ENCODE results near the gene RAB44.
A peak's percentile ranks its signal among the peaks of the same experiment; 100 is the strongest.
"Not testable (repeated sequence)": the region's sequence is repeated elsewhere in the genome, so short reads cannot be mapped to it uniquely, and the experiment has no call there.

RAB44 gene

DNA sequence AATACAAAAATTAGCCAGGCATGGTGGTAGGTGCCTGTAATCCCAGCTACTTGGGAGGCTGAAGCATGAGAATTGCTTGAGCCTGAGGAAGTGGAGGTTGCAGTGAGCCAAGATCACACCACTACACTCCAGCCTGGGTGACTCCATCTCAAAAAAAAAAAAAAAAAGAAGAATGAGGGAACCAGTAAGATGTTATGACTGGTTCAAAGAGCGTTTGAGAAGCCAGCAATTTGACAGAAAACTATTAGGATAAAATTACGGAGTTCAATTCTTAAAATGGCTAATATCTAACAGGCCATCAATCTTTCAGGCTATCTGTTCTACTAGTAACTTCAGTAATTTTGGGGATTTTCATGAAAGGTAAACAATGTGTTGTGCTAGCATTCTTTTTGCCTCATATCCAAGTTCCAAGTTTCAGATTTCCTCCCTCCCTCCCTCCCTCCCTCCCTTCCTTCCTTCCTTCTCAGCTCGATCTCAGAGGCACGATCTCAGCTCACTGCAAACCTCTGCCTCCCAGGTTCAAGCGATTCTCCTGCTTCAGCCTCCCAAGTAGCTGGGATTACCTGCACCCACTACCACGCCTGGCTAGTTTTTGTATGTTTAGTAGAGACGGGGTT lies 7.4 kb downstream of the RAB44 start:
- not testable (repeated sequence) for H3K4me3 ChIP-seq (ENCODE audit: low read length); H3K9me3 ChIP-seq (ENCODE audit: control insufficient read depth, low read length); H3K36me3 ChIP-seq (ENCODE audit: control insufficient read depth, insufficient read depth, low read length); H3K27me3 ChIP-seq (ENCODE audit: control insufficient read depth, insufficient read depth, low read length); H3K9ac ChIP-seq (ENCODE audit: low read length)
- peaks cover 11% of the 10 kb centered on the region for H3K4me1 ChIP-seq (ENCODE audit: control insufficient read depth, insufficient read depth, low read length)

DNA sequence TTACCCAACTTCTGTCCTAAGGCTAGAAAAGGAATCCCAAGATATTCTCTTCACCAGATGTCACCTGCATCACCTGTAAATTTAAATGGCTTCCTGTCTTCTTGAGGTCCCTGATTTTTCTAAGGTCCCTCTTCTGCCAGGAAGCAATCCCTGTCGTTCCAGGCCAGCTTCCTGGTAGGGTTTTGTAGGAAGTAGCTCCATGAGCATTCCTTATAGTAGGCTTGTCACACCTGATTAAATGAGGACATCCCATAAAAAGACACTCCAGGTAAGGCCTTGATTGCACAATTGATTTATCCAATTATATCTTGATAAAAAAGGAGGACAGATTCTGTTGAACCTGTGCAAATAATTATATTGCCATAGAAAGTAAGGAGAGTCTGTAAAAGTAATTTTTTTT lies 8.7 kb downstream of the RAB44 start:
- Histone ChIP-seq H3K27me3 (ENCODE audit: control insufficient read depth, insufficient read depth, low read length) (no peaks in the 10 kb centered on the region), H3K9ac (ENCODE audit: low read length) (no peak overlapping the region), H3K4me3 (ENCODE audit: low read length) (no peak overlapping the region), H3K36me3 (ENCODE audit: control insufficient read depth, insufficient read depth, low read length) (no peaks in the 10 kb centered on the region), H3K4me1 (ENCODE audit: control insufficient read depth, insufficient read depth, low read length) (peaks cover 5% of the 10 kb centered on the region), H3K9me3 (ENCODE audit: control insufficient read depth, low read length) (no peaks in the 10 kb centered on the region)

DNA sequence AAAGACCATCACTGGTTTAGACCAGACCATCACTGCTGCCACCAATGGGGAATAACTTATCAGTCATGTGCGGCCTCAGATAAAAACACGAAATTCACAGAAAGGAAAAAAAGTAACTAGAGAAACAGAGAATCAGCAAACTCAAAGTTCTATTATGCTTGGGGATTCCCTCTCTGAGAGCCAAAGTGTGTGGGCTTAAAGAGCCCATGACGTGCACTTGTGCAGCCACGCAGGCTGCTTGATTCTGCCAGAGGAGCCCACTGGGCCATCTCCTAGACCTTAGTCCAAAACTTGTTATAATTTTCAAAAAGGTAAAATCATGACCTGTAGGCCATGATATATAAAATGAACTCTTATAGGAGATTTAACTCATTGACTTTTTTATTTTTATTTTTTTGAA lies 15.2 kb downstream of the RAB44 start:
- Histone ChIP-seq H3K27me3 (ENCODE audit: control insufficient read depth, insufficient read depth, low read length) (peaks cover 3% of the 10 kb centered on the region), H3K36me3 (ENCODE audit: control insufficient read depth, insufficient read depth, low read length) (no peaks in the 10 kb centered on the region), H3K4me3 (ENCODE audit: low read length) (no peak overlapping the region), H3K9me3 (ENCODE audit: control insufficient read depth, low read length) (no peaks in the 10 kb centered on the region), H3K9ac (ENCODE audit: low read length) (no peak overlapping the region), H3K4me1 (ENCODE audit: control insufficient read depth, insufficient read depth, low read length) (peaks cover 14% of the 10 kb centered on the region)

DNA sequence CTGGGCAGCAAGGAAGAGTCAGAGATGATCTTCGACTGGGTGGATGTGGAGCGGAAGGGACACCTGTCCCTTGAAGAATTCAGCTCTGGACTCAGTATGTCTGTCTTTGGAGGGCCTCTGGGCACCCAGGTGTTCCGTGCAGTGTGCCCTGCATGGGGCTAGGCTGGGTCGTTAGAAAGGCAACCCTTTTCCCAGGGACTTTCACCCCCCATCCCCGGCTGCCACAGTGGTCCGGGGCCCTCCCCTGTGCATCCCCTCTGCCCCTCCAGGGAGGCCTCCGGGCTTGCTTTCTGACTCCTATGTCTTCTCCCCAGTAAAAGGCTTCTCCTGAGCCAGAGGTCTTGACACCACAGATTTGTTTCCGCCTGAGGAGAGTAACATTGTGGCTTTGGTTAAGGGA lies 16.2 kb downstream of the RAB44 start:
- Histone ChIP-seq H3K27me3 (ENCODE audit: control insufficient read depth, insufficient read depth, low read length) (peaks cover 3% of the 10 kb centered on the region), H3K9ac (ENCODE audit: low read length) (no peak overlapping the region), H3K9me3 (ENCODE audit: control insufficient read depth, low read length) (no peaks in the 10 kb centered on the region)

DNA sequence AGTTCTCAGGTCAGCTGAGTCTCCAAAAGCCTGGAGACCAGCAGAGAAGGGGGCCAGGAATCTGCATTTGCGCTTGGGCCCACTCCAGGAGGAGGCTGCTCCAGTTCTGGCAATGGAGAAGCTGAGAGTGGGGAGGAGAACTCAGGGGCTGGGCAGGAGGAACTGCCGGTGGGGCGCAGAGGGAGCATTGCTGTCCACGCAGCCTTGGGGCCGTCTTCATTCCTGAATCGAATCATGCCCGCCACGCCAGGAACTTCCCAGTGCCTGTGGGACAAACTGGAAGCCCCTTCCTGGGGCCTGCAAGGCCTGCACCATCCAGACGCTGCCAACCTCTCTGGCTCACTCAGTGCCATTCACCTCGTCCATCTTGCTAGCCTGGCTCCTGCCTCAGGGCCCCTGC lies 16.9 kb downstream of the RAB44 start:
- H3K9me3 ChIP-seq (ENCODE audit: control insufficient read depth, low read length): no peaks in the 10 kb centered on the region
- peaks cover 3% of the 10 kb centered on the region for H3K27me3 ChIP-seq (ENCODE audit: control insufficient read depth, insufficient read depth, low read length)
- no peak overlapping the region for H3K4me3 ChIP-seq (ENCODE audit: low read length)
- peaks cover 14% of the 10 kb centered on the region for H3K4me1 ChIP-seq (ENCODE audit: control insufficient read depth, insufficient read depth, low read length)
- no peaks in the 10 kb centered on the region for H3K36me3 ChIP-seq (ENCODE audit: control insufficient read depth, insufficient read depth, low read length)
- no peak overlapping the region for H3K9ac ChIP-seq (ENCODE audit: low read length)

More for the DNA sequence above, 16.2 kb downstream of the RAB44 start:
- H3K4me1 ChIP-seq (ENCODE audit: control insufficient read depth, insufficient read depth, low read length): peaks cover 14% of the 10 kb centered on the region
- no peak overlapping the region for H3K4me3 ChIP-seq (ENCODE audit: low read length)
- H3K36me3 ChIP-seq (ENCODE audit: control insufficient read depth, insufficient read depth, low read length): no peaks in the 10 kb centered on the region

- H3K27me3 ChIP-seq (ENCODE audit: control insufficient read depth, insufficient read depth, low read length): peaks cover 3% of the 10 kb centered on the region
- no peak overlapping the region for H3K4me3 ChIP-seq (ENCODE audit: low read length)
- no peak overlapping the region for H3K9ac ChIP-seq (ENCODE audit: low read length)
- H3K9me3 ChIP-seq (ENCODE audit: control insufficient read depth, low read length): no peaks in the 10 kb centered on the region
- no peaks in the 10 kb centered on the region for H3K36me3 ChIP-seq (ENCODE audit: control insufficient read depth, insufficient read depth, low read length)
- peaks cover 14% of the 10 kb centered on the region for H3K4me1 ChIP-seq (ENCODE audit: control insufficient read depth, insufficient read depth, low read length)
Observed at GRCh38 chr6:36715469-36715868, 17.8 kb downstream of the RAB44 start.

DNA sequence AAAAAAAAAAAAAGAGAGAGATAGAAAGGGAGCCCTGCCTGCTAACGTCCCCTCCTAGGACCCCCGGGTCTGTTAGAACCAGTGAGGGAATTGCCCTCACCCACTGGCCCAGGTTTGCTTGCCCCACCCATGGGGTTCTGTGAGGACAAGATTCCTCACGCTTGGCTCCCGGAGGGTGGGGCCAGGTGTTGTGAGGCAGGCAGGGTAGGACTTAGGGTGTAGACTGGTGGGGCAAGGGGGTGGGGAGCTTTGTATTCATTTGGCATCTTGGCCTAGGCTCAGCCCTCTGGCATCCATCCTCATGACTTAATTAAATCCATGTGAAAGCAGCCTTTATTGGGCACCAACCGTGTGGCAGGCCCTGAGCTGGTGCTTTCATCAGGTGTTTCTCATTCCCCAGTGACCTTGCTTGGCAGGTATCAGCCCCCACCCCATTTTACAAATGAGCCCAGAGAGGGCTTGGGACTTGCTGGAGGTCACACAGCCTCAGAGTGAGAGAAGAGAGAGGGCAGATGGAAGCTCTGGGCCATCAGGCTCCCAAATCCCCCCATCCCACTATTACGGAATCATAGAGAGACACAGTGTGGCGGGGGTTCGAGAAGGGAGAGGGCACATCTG lies 19.0 kb downstream of the RAB44 start:
- Histone ChIP-seq H3K9ac (ENCODE audit: low read length) (peak overlapping the region; percentile 29), H3K36me3 (ENCODE audit: control insufficient read depth, insufficient read depth, low read length) (no peaks in the 10 kb centered on the region), H3K9me3 (ENCODE audit: control insufficient read depth, low read length) (no peaks in the 10 kb centered on the region), H3K27me3 (ENCODE audit: control insufficient read depth, insufficient read depth, low read length) (peaks cover 3% of the 10 kb centered on the region), H3K4me1 (ENCODE audit: control insufficient read depth, insufficient read depth, low read length) (peaks cover 13% of the 10 kb centered on the region), H3K4me3 (ENCODE audit: low read length) (no peak overlapping the region)

DNA sequence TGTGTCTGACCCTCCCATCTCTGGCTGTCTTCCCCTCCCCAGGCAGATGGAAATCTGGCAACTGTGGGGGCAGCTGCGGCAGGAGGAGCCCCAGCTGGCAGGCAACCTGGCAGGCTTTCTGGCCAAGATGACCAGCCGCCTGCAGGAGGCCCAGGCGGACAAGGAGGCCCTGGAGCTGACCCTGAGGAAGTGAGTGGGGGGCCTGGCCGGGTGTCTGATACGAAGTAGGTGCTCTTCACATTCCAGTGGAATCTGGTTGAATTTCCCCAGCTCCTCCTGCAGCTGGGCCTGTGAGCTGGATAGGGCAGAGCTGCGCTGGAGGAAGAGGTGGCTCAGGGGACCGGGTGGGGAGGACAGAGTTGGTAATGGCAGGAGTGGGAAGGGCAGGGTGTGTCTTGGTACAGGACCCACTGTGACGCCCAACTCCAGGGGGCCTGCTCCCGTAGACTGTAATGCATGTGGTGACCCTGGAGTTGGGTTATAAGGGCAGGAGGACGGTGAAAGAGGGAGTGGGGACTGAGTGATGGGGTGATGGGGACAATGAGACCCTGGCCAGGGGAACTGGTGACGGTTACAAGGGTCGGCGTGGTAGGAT lies 19.7 kb downstream of the RAB44 start:
- Histone ChIP-seq H3K27me3 (ENCODE audit: control insufficient read depth, insufficient read depth, low read length) (peaks cover 3% of the 10 kb centered on the region), H3K4me3 (ENCODE audit: low read length) (no peak overlapping the region), H3K4me1 (ENCODE audit: control insufficient read depth, insufficient read depth, low read length) (peaks cover 10% of the 10 kb centered on the region), H3K36me3 (ENCODE audit: control insufficient read depth, insufficient read depth, low read length) (no peaks in the 10 kb centered on the region), H3K9me3 (ENCODE audit: control insufficient read depth, low read length) (no peaks in the 10 kb centered on the region), H3K9ac (ENCODE audit: low read length) (peak overlapping the region; percentile 29)

DNA sequence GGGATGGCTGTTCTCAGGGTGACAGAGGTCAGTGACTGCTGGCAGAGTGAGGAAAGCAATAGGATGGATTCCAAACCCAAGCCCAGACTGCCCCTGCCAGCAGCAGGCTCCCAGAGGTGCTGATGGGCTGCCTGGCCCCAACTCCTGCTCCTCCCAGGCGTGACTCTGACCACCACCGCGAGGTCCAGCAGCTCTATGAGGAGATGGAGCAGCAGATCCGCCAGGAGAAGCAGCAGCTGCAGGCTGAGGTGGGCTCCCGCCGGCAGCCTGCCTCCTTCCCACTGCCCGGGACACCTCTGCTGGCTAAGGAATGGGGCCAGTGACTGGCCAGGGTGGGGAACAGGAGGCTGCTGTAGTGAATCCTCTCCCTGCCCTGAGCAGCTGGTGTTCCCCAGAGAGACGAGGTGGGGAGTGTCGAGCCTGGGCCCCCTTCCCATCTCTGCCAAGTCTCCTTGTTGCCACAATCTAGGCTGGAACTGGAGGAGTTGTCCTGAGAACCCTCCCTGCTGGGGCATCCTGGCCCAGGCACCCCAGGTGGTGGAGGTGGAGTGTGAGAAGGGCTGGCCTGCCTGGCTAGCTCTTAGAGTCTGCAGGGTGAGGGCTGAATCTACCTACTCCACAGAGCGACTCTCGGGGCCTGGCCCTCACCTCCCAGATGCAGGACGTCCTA lies 20.4 kb downstream of the RAB44 start:
- Histone ChIP-seq H3K9ac (ENCODE audit: low read length) (no peak overlapping the region), H3K9me3 (ENCODE audit: control insufficient read depth, low read length) (no peaks in the 10 kb centered on the region), H3K4me3 (ENCODE audit: low read length) (no peak overlapping the region), H3K4me1 (ENCODE audit: control insufficient read depth, insufficient read depth, low read length) (peaks cover 10% of the 10 kb centered on the region), H3K27me3 (ENCODE audit: control insufficient read depth, insufficient read depth, low read length) (peaks cover 3% of the 10 kb centered on the region), H3K36me3 (ENCODE audit: control insufficient read depth, insufficient read depth, low read length) (no peaks in the 10 kb centered on the region)

GRCh38 chr6:36718560-36718959 lies 20.9 kb downstream of the RAB44 start:
- Histone ChIP-seq H3K27me3 (ENCODE audit: control insufficient read depth, insufficient read depth, low read length) (peaks cover 3% of the 10 kb centered on the region), H3K4me1 (ENCODE audit: control insufficient read depth, insufficient read depth, low read length) (peaks cover 10% of the 10 kb centered on the region), H3K9me3 (ENCODE audit: control insufficient read depth, low read length) (no peaks in the 10 kb centered on the region), H3K9ac (ENCODE audit: low read length) (no peak overlapping the region), H3K4me3 (ENCODE audit: low read length) (no peak overlapping the region), H3K36me3 (ENCODE audit: control insufficient read depth, insufficient read depth, low read length) (no peaks in the 10 kb centered on the region)

DNA sequence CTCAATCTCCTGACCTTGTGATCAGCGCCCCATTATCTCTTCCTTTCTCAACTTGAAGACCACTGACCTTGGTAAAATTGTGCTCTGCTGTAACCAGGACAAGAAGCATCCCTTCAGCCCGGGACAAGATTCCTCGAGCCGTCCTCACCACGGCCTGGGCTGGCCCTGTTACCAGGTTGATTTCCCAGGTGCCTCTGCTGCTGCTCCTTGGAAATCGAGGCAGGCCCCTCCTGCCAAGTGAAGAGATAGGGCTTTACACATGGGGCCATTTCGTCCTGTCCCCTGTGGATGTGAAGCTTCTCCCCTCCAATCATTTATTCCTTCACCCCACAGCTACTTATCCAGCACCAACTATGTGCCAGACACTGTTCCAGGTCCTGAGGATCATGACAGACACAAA lies 21.5 kb downstream of the RAB44 start:
- H3K36me3 ChIP-seq (ENCODE audit: control insufficient read depth, insufficient read depth, low read length): no peaks in the 10 kb centered on the region
- peaks cover 10% of the 10 kb centered on the region for H3K4me1 ChIP-seq (ENCODE audit: control insufficient read depth, insufficient read depth, low read length)
- H3K27me3 ChIP-seq (ENCODE audit: control insufficient read depth, insufficient read depth, low read length): peaks cover 3% of the 10 kb centered on the region
- H3K4me3 ChIP-seq (ENCODE audit: low read length): no peak overlapping the region
- no peak overlapping the region for H3K9ac ChIP-seq (ENCODE audit: low read length)
- no peaks in the 10 kb centered on the region for H3K9me3 ChIP-seq (ENCODE audit: control insufficient read depth, low read length)
